Measurements from ENCODE around the gene MINDY2. TPM values are rescaled to one million over a fixed set of nuclear protein-coding genes. Genes with fewer than 3 reads are reported as not detected.

MINDY2 gene
- total RNA-seq, 1 donor from 2014 or later = 27.1 TPM

- no peak for DNase-seq (ENCODE audit: low spot score, unreplicated experiment)
- no peaks in the 10 kb centered on the region for H3K36me3 Mint-ChIP-seq (ENCODE audit: insufficient read depth)
- H3K27me3 Mint-ChIP-seq = no peaks in the 10 kb centered on the region
- TF ChIP-seq, protein P1, sequence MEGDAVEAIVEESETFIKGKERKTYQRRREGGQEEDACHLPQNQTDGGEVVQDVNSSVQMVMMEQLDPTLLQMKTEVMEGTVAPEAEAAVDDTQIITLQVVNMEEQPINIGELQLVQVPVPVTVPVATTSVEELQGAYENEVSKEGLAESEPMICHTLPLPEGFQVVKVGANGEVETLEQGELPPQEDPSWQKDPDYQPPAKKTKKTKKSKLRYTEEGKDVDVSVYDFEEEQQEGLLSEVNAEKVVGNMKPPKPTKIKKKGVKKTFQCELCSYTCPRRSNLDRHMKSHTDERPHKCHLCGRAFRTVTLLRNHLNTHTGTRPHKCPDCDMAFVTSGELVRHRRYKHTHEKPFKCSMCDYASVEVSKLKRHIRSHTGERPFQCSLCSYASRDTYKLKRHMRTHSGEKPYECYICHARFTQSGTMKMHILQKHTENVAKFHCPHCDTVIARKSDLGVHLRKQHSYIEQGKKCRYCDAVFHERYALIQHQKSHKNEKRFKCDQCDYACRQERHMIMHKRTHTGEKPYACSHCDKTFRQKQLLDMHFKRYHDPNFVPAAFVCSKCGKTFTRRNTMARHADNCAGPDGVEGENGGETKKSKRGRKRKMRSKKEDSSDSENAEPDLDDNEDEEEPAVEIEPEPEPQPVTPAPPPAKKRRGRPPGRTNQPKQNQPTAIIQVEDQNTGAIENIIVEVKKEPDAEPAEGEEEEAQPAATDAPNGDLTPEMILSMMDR (IDR thresholded peaks at IDR 0.05; ENCODE audit: unreplicated experiment) = no peak
- H3K9me3 Mint-ChIP-seq (ENCODE audit: low read depth) = no peaks in the 10 kb centered on the region
- H3K4me3 Mint-ChIP-seq (ENCODE audit: low read depth) = no peak overlapping the region
- H3K27ac Mint-ChIP-seq = no peak overlapping the region
- H3K4me1 Mint-ChIP-seq (ENCODE audit: low read depth) = no peaks in the 10 kb centered on the region
These were observed 13.0 kb upstream of the MINDY2 start for GRCh38 chr15:58758141-58758540.

DNA sequence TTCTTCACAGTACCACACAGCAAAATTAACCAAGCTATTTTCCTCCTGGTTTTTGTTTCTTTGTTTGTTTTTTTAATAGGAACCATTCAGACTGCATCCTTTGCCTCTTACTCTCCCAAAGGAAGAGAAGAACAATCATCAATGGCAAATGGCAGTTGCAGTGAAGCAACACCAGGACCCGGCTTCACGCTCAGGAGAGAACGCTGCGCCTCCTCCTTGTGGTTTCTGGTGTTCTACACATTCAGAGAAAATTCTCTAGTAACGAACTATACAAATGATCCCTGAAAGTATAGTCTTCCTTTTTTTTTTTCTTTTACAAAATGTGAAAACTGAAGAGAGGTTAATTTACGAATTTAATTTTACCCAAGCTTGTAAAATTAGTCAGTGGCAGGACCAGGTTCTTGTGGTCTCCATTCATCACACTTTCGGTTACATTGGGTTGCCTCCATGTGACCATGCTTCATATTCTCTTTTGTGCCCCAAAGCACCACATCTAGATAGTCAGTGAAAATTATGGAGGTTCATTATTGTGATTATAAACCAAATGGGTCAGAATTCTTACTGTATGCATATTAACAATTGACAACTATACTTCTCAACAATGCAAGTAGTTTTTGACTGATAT is 10.6 kb upstream of the MINDY2 start:
- Mint-ChIP-seq H3K9me3 (ENCODE audit: low read depth) (peaks cover 4% of the 10 kb centered on the region), H3K27ac (no peak overlapping the region), H3K4me3 (ENCODE audit: low read depth) (no peak overlapping the region), H3K4me1 (ENCODE audit: low read depth) (no peaks in the 10 kb centered on the region), H3K27me3 (no peaks in the 10 kb centered on the region), H3K36me3 (ENCODE audit: insufficient read depth) (peaks cover 1% of the 10 kb centered on the region)
- DNase-seq (ENCODE audit: low spot score, unreplicated experiment) = no peak
- TF ChIP-seq, protein P1 (IDR thresholded peaks at IDR 0.05; ENCODE audit: unreplicated experiment) = no peak

GRCh38 chr15:58761010-58761388 is 10.1 kb upstream of the MINDY2 start:
- no peak overlapping the region for H3K4me3 Mint-ChIP-seq (ENCODE audit: low read depth)
- no peaks in the 10 kb centered on the region for H3K4me1 Mint-ChIP-seq (ENCODE audit: low read depth)
- no peak for DNase-seq (ENCODE audit: low spot score, unreplicated experiment)
- TF ChIP-seq, protein P1 (IDR thresholded peaks at IDR 0.05; ENCODE audit: unreplicated experiment) = no peak
- H3K9me3 Mint-ChIP-seq (ENCODE audit: low read depth) = peaks cover 4% of the 10 kb centered on the region
- H3K27me3 Mint-ChIP-seq = no peaks in the 10 kb centered on the region
- no peak overlapping the region for H3K27ac Mint-ChIP-seq
- peaks cover 1% of the 10 kb centered on the region for H3K36me3 Mint-ChIP-seq (ENCODE audit: insufficient read depth)

GRCh38 chr15:58762285-58762684 is 8.8 kb upstream of the MINDY2 start:
- H3K9me3 Mint-ChIP-seq (ENCODE audit: low read depth) = peaks cover 4% of the 10 kb centered on the region
- H3K27ac Mint-ChIP-seq = no peak overlapping the region
- DNase-seq (ENCODE audit: low spot score, unreplicated experiment) = no peak
- H3K27me3 Mint-ChIP-seq = no peaks in the 10 kb centered on the region
- no peak overlapping the region for H3K4me3 Mint-ChIP-seq (ENCODE audit: low read depth)
- no peaks in the 10 kb centered on the region for H3K4me1 Mint-ChIP-seq (ENCODE audit: low read depth)
- peaks cover 1% of the 10 kb centered on the region for H3K36me3 Mint-ChIP-seq (ENCODE audit: insufficient read depth)
- TF ChIP-seq, protein P1 (IDR thresholded peaks at IDR 0.05; ENCODE audit: unreplicated experiment) = no peak

GRCh38 chr15:58762731-58763130 is 8.4 kb upstream of the MINDY2 start:
- peaks cover 4% of the 10 kb centered on the region for H3K9me3 Mint-ChIP-seq (ENCODE audit: low read depth)
- TF ChIP-seq, protein P1 (IDR thresholded peaks at IDR 0.05; ENCODE audit: unreplicated experiment) = no peak
- H3K4me3 Mint-ChIP-seq (ENCODE audit: low read depth) = no peak overlapping the region
- H3K4me1 Mint-ChIP-seq (ENCODE audit: low read depth) = no peaks in the 10 kb centered on the region
- peaks cover 1% of the 10 kb centered on the region for H3K36me3 Mint-ChIP-seq (ENCODE audit: insufficient read depth)
- H3K27me3 Mint-ChIP-seq = no peaks in the 10 kb centered on the region
- no peak for DNase-seq (ENCODE audit: low spot score, unreplicated experiment)
- H3K27ac Mint-ChIP-seq = no peak overlapping the region
